Natural killer cell treated with Interleukin-12 subunit alpha and Interleukin-12 subunit beta and Interleukin-15 and Interleukin-18, amount 100 ng/mL, for 72 hours (primary cell): ENCODE results near the gene ATP9B. TPM values are rescaled to one million over a fixed set of nuclear protein-coding genes. Genes with fewer than 3 reads are reported as not detected.
A peak's percentile ranks its signal among the peaks of the same experiment; 100 is the strongest.

ENCODE experiments used
- ATAC-seq, 2 donors: fragments of 150-1000 bp; cut with Tn5 transposase in 1 of 2; sonication (Bioruptor Pico), chemical (Tn5 transposase) in 1 of 2; 2 replicates each; pipeline ENCODE4 v1.10.0; 2021
- DNase-seq: peaks from one replicate; pipeline ENCODE4 v3.0.0; 2022; ENCODE audit warnings: low spot score
- H3K27ac Mint-ChIP-seq, 2 donors: 1 replicate in 1 of 2; 2 replicates in 1 of 2; pipeline ENCODE4 v1.8.0; 2022; ENCODE audit warnings: mixed read lengths in 2 of 2, mild to moderate bottlenecking in 1 of 2, moderate library complexity in 1 of 2
- H3K27me3 Mint-ChIP-seq, 2 donors: 1 replicate in 1 of 2; 2 replicates in 1 of 2; pipeline ENCODE4 v1.8.0; 2022; ENCODE audit warnings: mixed read lengths in 2 of 2
- H3K36me3 Mint-ChIP-seq: one replicate; pipeline ENCODE4 v1.8.0; 2022; ENCODE audit warnings: mixed read lengths
- H3K4me1 Mint-ChIP-seq, 2 donors: 1 replicate in 1 of 2; 2 replicates in 1 of 2; pipeline ENCODE4 v1.8.0; 2022; ENCODE audit warnings: low read depth in 2 of 2, mixed read lengths in 2 of 2, mild to moderate bottlenecking in 1 of 2
- H3K4me3 Mint-ChIP-seq: one replicate; pipeline ENCODE4 v1.8.0; 2022; ENCODE audit warnings: mixed read lengths
- H3K9me3 Mint-ChIP-seq: 2 replicates; pipeline ENCODE4 v1.8.0; 2022; ENCODE audit warnings: mixed read lengths
- total RNA-seq, 2 donors: library from RNA; stranded (reverse); gene quantifications; one replicate each; pipeline ENCODE4 v1.2.3, GENCODE V29; 2022

Gene ATP9B
- total RNA-seq, 2 donors from 2014 or later: 36.8 to 59.6 TPM

GRCh38 chr18:79121746-79122474 is 52.7 kb downstream of the ATP9B start:
- Mint-ChIP-seq H3K4me3 (no peak overlapping the region), H3K4me1 (peaks cover 5 to 11% of the 10 kb centered on the region in 2 donors), H3K27me3 (no peaks in the 10 kb centered on the region), H3K27ac (no peak overlapping the region), H3K9me3 (no peaks in the 10 kb centered on the region), H3K36me3 (no peaks in the 10 kb centered on the region)
- DNase-seq (no peak), ATAC-seq (no peak)

GRCh38 chr18:79123948-79124347 is 54.8 kb downstream of the ATP9B start:
- no peak for DNase-seq
- no peaks in the 10 kb centered on the region for H3K9me3 Mint-ChIP-seq
- H3K27ac Mint-ChIP-seq: no peak overlapping the region
- no peaks in the 10 kb centered on the region for H3K27me3 Mint-ChIP-seq
- H3K36me3 Mint-ChIP-seq: no peaks in the 10 kb centered on the region
- H3K4me1 Mint-ChIP-seq: peaks cover 0 to 7% of the 10 kb centered on the region in 2 donors
- no peak for ATAC-seq
- H3K4me3 Mint-ChIP-seq: no peak overlapping the region

- no peak overlapping the region for H3K4me3 Mint-ChIP-seq
- no peak overlapping the region for H3K27ac Mint-ChIP-seq
- ATAC-seq (no peak), DNase-seq (no peak)
- no peaks in the 10 kb centered on the region for H3K27me3 Mint-ChIP-seq
- no peaks in the 10 kb centered on the region for H3K9me3 Mint-ChIP-seq
- H3K36me3 Mint-ChIP-seq: peaks cover 8% of the 10 kb centered on the region
- H3K4me1 Mint-ChIP-seq: peaks cover 0 to 7% of the 10 kb centered on the region in 2 donors
Observed at GRCh38 chr18:79129120-79129519, 59.9 kb downstream of the ATP9B start.

GRCh38 chr18:79133724-79134123 is 64.5 kb downstream of the ATP9B start:
- H3K4me3 Mint-ChIP-seq: no peak overlapping the region
- peaks cover 7 to 10% of the 10 kb centered on the region in 2 donors for H3K4me1 Mint-ChIP-seq
- DNase-seq (no peak), ATAC-seq (peak in 1 of 2 donors; percentile 24)
- H3K36me3 Mint-ChIP-seq: peaks cover 13% of the 10 kb centered on the region
- H3K27ac Mint-ChIP-seq: no peak overlapping the region
- no peaks in the 10 kb centered on the region for H3K9me3 Mint-ChIP-seq
- no peaks in the 10 kb centered on the region for H3K27me3 Mint-ChIP-seq

- Mint-ChIP-seq H3K9me3 (no peaks in the 10 kb centered on the region), H3K27me3 (no peaks in the 10 kb centered on the region), H3K4me3 (no peak overlapping the region), H3K36me3 (peaks cover 5% of the 10 kb centered on the region), H3K27ac (no peak overlapping the region), H3K4me1 (peaks cover 11 to 12% of the 10 kb centered on the region in 2 donors)
- ATAC-seq: no peak
- no peak for DNase-seq
Observed at GRCh38 chr18:79135924-79136323, 66.7 kb downstream of the ATP9B start.

GRCh38 chr18:79136742-79137141 is 67.5 kb downstream of the ATP9B start:
- peaks cover 5% of the 10 kb centered on the region for H3K36me3 Mint-ChIP-seq
- H3K27ac Mint-ChIP-seq: no peak overlapping the region
- H3K27me3 Mint-ChIP-seq: no peaks in the 10 kb centered on the region
- H3K4me3 Mint-ChIP-seq: no peak overlapping the region
- DNase-seq: no peak
- peaks cover 11 to 12% of the 10 kb centered on the region in 2 donors for H3K4me1 Mint-ChIP-seq
- no peak for ATAC-seq
- H3K9me3 Mint-ChIP-seq: no peaks in the 10 kb centered on the region

- H3K36me3 Mint-ChIP-seq: peaks cover 5% of the 10 kb centered on the region
- peaks cover 11 to 14% of the 10 kb centered on the region in 2 donors for H3K4me1 Mint-ChIP-seq
- no peaks in the 10 kb centered on the region for H3K9me3 Mint-ChIP-seq
- no peak overlapping the region for H3K27ac Mint-ChIP-seq
- no peaks in the 10 kb centered on the region for H3K27me3 Mint-ChIP-seq
- DNase-seq (no peak), ATAC-seq (peak; percentile 63 to 67)
- H3K4me3 Mint-ChIP-seq: no peak overlapping the region
Observed at GRCh38 chr18:79139206-79139605, 70.0 kb downstream of the ATP9B start.

- Mint-ChIP-seq H3K27ac (no peak overlapping the region), H3K36me3 (peaks cover 17% of the 10 kb centered on the region), H3K27me3 (no peaks in the 10 kb centered on the region), H3K4me3 (no peak overlapping the region), H3K4me1 (peaks cover 0 to 10% of the 10 kb centered on the region in 2 donors), H3K9me3 (no peaks in the 10 kb centered on the region)
- DNase-seq (no peak), ATAC-seq (no peak)
Observed at GRCh38 chr18:79147014-79147413, 77.8 kb downstream of the ATP9B start.

GRCh38 chr18:79151191-79151590 is 82.0 kb downstream of the ATP9B start:
- Mint-ChIP-seq H3K9me3 (no peaks in the 10 kb centered on the region), H3K27ac (no peak overlapping the region), H3K4me3 (no peak overlapping the region), H3K4me1 (peaks cover under 1 to 10% of the 10 kb centered on the region in 2 donors), H3K36me3 (peaks cover 12% of the 10 kb centered on the region), H3K27me3 (no peaks in the 10 kb centered on the region)
- DNase-seq: no peak
- ATAC-seq: no peak

GRCh38 chr18:79156327-79156726 is 87.1 kb downstream of the ATP9B start:
- peak overlapping the region; percentile 47 for H3K4me3 Mint-ChIP-seq
- peak overlapping the region; percentile 54 to 92 for H3K27ac Mint-ChIP-seq
- ATAC-seq (no peak), DNase-seq (no peak)
- H3K4me1 Mint-ChIP-seq: peaks cover 22 to 25% of the 10 kb centered on the region in 2 donors
- no peaks in the 10 kb centered on the region for H3K9me3 Mint-ChIP-seq
- H3K27me3 Mint-ChIP-seq: no peaks in the 10 kb centered on the region
- peaks cover 5% of the 10 kb centered on the region for H3K36me3 Mint-ChIP-seq

- ATAC-seq: no peak
- Mint-ChIP-seq H3K27me3 (no peaks in the 10 kb centered on the region), H3K27ac (no peak overlapping the region)
Observed at GRCh38 chr18:79164706-79165105, 95.5 kb downstream of the ATP9B start.

GRCh38 chr18:79166702-79167101 is 97.5 kb downstream of the ATP9B start:
- Mint-ChIP-seq H3K4me1 (peaks cover 10 to 11% of the 10 kb centered on the region in 2 donors), H3K36me3 (no peaks in the 10 kb centered on the region), H3K27ac (no peak overlapping the region), H3K9me3 (no peaks in the 10 kb centered on the region), H3K27me3 (no peaks in the 10 kb centered on the region), H3K4me3 (no peak overlapping the region)
- peak in 1 of 2 donors; percentile 63 for ATAC-seq
- DNase-seq: no peak

More at GRCh38 chr18:79164706-79165105, 95.5 kb downstream of the ATP9B start:
- Mint-ChIP-seq H3K4me1 (peaks cover 7% of the 10 kb centered on the region in 2 donors), H3K4me3 (no peak overlapping the region), H3K36me3 (no peaks in the 10 kb centered on the region), H3K9me3 (no peaks in the 10 kb centered on the region)
- no peak for DNase-seq

GRCh38 chr18:79167526-79168190 is 98.5 kb downstream of the ATP9B start:
- Mint-ChIP-seq H3K36me3 (no peaks in the 10 kb centered on the region), H3K27ac (no peak overlapping the region), H3K27me3 (no peaks in the 10 kb centered on the region), H3K4me3 (no peak overlapping the region), H3K4me1 (peaks cover 10 to 11% of the 10 kb centered on the region in 2 donors), H3K9me3 (no peaks in the 10 kb centered on the region)
- DNase-seq (no peak), ATAC-seq (peak in 1 of 2 donors; percentile 28)

GRCh38 chr18:79169958-79170555 is 100.9 kb downstream of the ATP9B start:
- H3K4me1 Mint-ChIP-seq: peaks cover 10 to 11% of the 10 kb centered on the region in 2 donors
- H3K4me3 Mint-ChIP-seq: no peak overlapping the region
- no peak for ATAC-seq
- no peaks in the 10 kb centered on the region for H3K27me3 Mint-ChIP-seq
- no peak for DNase-seq
- H3K36me3 Mint-ChIP-seq: no peaks in the 10 kb centered on the region
- no peak overlapping the region for H3K27ac Mint-ChIP-seq
- no peaks in the 10 kb centered on the region for H3K9me3 Mint-ChIP-seq
